HUES6 (cell line): Measurements from ENCODE around the gene RTN1.
A peak's percentile ranks its signal among the peaks of the same experiment; 100 is the strongest.
"Not testable (repeated sequence)": the region's sequence is repeated elsewhere in the genome, so short reads cannot be mapped to it uniquely, and the experiment has no call there.

ENCODE experiments used
- H3K27ac ChIP-seq: 2 replicates; pipeline ENCODE4 v1.7.0; 2013; ENCODE audit warnings: low read depth, mild to moderate bottlenecking, low read length, inconsistent platforms
- H3K27me3 ChIP-seq: 2 replicates; pipeline ENCODE4 v1.6.1; 2013; ENCODE audit warnings: low read length; ENCODE audit not compliant: control insufficient read depth, insufficient read depth
- H3K36me3 ChIP-seq: 2 replicates; pipeline ENCODE4 v1.6.1; 2013; ENCODE audit warnings: low read length; ENCODE audit not compliant: control insufficient read depth, insufficient read depth
- H3K4me1 ChIP-seq: 2 replicates; pipeline ENCODE4 v1.6.1; 2013; ENCODE audit warnings: low read length; ENCODE audit not compliant: control insufficient read depth, insufficient read depth
- H3K4me3 ChIP-seq: 2 replicates; pipeline ENCODE4 v1.5.1; 2013; ENCODE audit warnings: low read depth, low read length
- H3K9ac ChIP-seq: one replicate; pipeline ENCODE4 v1.6.1; 2013; ENCODE audit warnings: mild to moderate bottlenecking, low read length
- H3K9me3 ChIP-seq: 2 replicates; pipeline ENCODE4 v1.6.1; 2013; ENCODE audit warnings: low read depth, low read length; ENCODE audit not compliant: control insufficient read depth, insufficient read depth

RTN1 gene

DNA sequence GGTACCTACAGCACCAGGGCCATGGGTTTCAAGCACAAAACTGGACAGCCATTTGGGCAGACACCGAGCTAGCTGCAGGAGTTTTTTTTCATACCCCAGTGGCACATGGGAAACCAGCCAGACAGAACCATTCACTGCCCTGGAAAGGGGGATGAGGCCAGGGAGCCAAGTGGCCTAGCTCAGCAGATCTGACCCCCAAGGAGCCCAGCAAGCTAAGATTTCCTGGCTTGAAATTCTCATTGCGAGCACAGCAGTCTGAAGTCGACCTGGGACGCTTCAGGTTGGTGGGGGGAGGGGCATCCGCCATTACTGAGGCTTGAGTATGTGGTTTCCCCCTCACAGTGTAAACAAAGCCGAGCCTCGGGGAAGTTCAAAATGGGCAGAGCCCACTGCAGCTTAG lies 212.8 kb downstream of the RTN1 start:
- Histone ChIP-seq H3K36me3 (no peaks in the 10 kb centered on the region), H3K27me3 (no peaks in the 10 kb centered on the region), H3K4me3 (no peak overlapping the region), H3K9ac (no peak overlapping the region), H3K9me3 (no peaks in the 10 kb centered on the region; the same call in 1 of the 2 replicates), H3K27ac (no peak overlapping the region), H3K4me1 (no peaks in the 10 kb centered on the region; the same call in 1 of the 2 replicates)

DNA sequence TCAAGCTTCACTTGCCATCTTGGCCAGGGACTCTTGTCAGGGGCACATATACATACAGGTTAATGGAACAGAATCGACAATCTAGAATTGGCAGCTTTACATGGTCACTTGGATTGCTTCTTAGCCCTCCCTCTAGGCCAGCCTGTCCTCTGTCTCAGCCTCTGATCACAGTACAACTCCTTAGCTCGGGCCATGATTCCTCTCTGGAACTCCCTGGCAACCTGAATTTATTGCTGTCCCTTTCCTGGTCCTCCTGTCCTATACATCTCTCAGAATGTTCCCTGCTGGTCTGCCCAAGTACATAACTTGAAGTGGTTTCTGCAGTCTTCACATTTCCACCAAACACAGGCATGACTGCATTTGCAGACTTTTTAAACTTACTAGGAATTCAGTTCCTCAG lies 214.1 kb downstream of the RTN1 start:
- H3K27ac ChIP-seq: no peak overlapping the region

DNA sequence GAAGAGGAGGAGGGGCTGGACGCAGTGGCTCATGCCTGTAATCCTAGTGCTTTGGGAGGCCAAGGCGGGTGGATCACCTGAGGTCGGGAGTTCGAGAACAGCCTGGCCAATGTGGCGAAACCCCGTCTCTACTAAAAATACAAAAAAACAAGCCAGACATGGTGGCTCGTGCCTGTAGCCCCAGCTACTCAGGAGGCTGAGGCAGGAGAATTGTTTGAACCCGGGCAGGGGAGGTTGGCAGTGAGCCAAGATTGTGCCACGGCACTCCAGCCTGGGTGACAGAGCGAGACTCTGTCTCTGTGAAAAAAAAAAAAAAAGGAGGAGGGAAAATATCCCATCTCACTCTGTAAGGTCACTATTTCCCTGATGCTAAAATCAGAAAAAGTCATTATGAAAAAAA lies 216.4 kb downstream of the RTN1 start:
- not testable (repeated sequence) for H3K4me1 ChIP-seq, H3K27ac ChIP-seq, H3K27me3 ChIP-seq, H3K9me3 ChIP-seq, H3K9ac ChIP-seq, H3K4me3 ChIP-seq, H3K36me3 ChIP-seq

More for the DNA sequence above, 214.1 kb downstream of the RTN1 start:
- no peak overlapping the region for H3K4me3 ChIP-seq
- no peaks in the 10 kb centered on the region; the same call in 1 of the 2 replicates for H3K4me1 ChIP-seq
- no peaks in the 10 kb centered on the region; the same call in 1 of the 2 replicates for H3K9me3 ChIP-seq
- no peaks in the 10 kb centered on the region for H3K27me3 ChIP-seq
- no peak overlapping the region for H3K9ac ChIP-seq
- no peaks in the 10 kb centered on the region for H3K36me3 ChIP-seq

DNA sequence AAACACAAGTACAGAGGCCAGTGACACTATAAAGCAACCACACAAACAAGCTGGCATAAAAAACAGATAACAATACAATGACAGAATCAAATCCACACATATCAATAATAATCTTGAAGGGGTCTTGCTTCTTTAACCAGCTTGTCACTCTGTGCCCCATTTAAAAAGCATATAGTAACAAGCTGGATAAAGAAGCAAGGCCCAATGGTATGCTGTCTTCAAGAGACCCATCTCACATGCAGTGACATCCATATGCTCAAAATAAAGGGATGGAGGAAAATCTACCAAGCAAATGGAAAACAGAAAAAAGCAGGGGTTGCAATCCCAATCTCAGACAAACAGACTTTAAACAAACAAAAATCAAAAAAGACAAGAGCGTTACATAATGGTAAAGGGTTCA lies 223.7 kb downstream of the RTN1 start:
- not testable (repeated sequence) for H3K4me3 ChIP-seq, H3K27me3 ChIP-seq, H3K4me1 ChIP-seq, H3K27ac ChIP-seq, H3K36me3 ChIP-seq, H3K9ac ChIP-seq
- H3K9me3 ChIP-seq: peaks cover 33% of the 10 kb centered on the region

DNA sequence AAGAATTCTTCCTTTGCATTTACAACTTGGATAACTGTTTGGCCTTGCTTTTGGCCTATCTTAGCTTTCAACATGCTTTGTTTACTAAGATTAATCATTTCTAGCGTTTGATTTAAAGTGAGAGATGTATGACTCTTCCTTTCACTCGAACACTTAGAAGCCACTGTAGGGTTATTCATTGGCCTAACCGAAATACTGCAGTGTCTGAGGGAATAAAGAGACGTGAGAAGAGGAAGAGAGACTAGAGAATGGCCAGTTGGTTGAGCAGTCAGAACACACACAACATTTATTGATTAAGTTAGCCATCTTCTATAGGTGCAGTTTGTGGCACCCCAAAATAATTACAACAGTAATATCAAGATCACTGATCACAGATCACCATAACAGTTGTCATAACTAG lies 231.7 kb downstream of the RTN1 start:
- H3K4me1 ChIP-seq: no peaks in the 10 kb centered on the region
- 0 out of 2 replicates have a peak, but pooled peaks cover 9% of the 10 kb centered on the region for H3K9me3 ChIP-seq
- H3K27ac ChIP-seq: no peak overlapping the region
- no peak overlapping the region for H3K4me3 ChIP-seq
- no peaks in the 10 kb centered on the region for H3K36me3 ChIP-seq
- no peak overlapping the region for H3K9ac ChIP-seq
- H3K27me3 ChIP-seq: no peaks in the 10 kb centered on the region

DNA sequence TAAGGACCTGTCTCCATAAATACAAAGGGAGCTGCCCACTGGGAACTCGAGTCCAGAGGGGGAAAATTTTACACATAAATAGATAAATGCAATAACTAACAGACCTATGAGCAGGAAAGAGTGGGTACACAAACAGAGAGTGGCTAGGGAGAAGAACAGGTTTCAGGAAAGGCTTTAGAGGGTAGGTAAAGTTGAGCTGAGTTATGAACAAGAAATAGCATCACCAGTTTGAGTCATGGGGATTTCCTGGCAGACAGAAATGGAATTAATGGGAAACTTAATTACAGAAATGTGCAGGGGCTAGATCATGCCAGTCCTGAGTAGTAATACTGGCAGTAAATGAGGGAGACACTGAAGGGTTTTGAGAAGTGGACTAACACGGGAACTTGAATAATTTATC lies 236.0 kb downstream of the RTN1 start:
- Histone ChIP-seq H3K27me3 (peaks cover 23% of the 10 kb centered on the region), H3K27ac (no peak overlapping the region), H3K9ac (no peak overlapping the region), H3K4me1 (peaks cover 4% of the 10 kb centered on the region; the same call in 1 of the 2 replicates), H3K9me3 (no peaks in the 10 kb centered on the region), H3K36me3 (no peaks in the 10 kb centered on the region), H3K4me3 (no peak overlapping the region)

DNA sequence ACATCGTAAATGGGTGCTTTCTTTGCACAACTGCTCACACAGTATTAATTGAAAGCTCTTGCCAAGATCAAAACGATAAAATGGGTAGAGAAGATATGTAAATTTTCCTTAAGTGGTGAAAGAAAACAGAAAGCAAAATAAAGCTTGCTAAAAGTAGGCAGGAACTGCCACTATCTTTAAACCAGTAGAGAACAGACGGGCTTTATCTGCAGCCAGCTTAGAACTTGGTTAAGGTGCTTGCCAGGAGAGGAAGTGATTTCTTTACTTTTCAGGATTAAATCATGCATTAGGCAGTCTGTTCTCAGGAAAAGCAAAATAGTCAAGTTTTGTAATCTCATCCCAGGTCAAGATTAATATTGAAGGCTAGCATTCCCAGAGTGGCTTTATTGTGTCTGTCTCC lies 237.1 kb downstream of the RTN1 start:
- peaks cover 4% of the 10 kb centered on the region; the same call in 1 of the 2 replicates for H3K4me1 ChIP-seq
- H3K27ac ChIP-seq: no peak overlapping the region
- no peak overlapping the region for H3K4me3 ChIP-seq
- no peaks in the 10 kb centered on the region for H3K36me3 ChIP-seq
- peaks cover 32% of the 10 kb centered on the region for H3K27me3 ChIP-seq
- no peaks in the 10 kb centered on the region for H3K9me3 ChIP-seq
- no peak overlapping the region for H3K9ac ChIP-seq

DNA sequence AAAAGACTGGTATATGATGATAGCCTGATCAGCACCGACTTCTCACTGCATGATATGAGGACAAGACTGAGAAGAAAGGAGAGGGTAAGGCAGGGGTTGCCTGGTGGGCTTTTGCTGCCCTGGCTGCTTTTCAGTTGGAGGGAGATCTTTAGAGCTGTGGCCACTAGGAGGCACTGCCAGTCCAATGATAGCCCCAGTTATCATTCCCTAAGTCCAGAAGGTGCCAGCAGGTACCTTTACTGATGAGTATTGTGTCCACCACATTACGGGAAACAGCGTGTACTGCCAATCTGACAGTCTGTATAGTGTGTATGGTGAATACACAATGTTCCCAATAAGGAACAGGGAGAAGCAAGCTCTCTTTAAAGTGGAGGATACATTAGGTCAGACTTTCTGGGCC lies 238.2 kb downstream of the RTN1 start:
- Histone ChIP-seq H3K4me3 (no peak overlapping the region), H3K4me1 (peaks cover 4% of the 10 kb centered on the region; the same call in 1 of the 2 replicates), H3K27me3 (peaks cover 32% of the 10 kb centered on the region), H3K27ac (no peak overlapping the region), H3K36me3 (no peaks in the 10 kb centered on the region), H3K9ac (no peak overlapping the region), H3K9me3 (no peaks in the 10 kb centered on the region)

DNA sequence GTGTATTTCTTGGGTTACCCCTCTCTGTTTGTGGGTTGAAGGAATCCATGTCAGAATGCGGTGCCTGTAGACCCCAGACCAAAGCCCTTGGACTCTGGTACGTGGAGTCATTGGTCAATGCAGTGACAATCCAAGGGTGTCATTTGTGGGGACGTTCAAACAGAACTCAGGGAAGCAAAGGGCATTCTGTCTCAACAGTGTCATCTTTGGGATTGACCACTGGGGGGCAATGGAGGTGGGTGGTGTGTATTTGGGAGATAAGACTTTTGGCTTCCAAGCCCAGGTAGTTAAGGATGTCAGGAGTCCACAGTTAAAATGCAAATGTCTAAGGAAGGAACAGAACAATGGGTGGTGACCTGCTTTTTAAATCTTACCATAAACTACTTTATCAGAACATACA lies 239.3 kb downstream of the RTN1 start:
- H3K9ac ChIP-seq: no peak overlapping the region
- H3K9me3 ChIP-seq: no peaks in the 10 kb centered on the region
- H3K27ac ChIP-seq: no peak overlapping the region
- peaks cover 32% of the 10 kb centered on the region for H3K27me3 ChIP-seq
- H3K36me3 ChIP-seq: no peaks in the 10 kb centered on the region
- peaks cover 4% of the 10 kb centered on the region; the same call in 1 of the 2 replicates for H3K4me1 ChIP-seq
- peak overlapping the region; percentile 69; the same call in 1 of the 2 replicates for H3K4me3 ChIP-seq

DNA sequence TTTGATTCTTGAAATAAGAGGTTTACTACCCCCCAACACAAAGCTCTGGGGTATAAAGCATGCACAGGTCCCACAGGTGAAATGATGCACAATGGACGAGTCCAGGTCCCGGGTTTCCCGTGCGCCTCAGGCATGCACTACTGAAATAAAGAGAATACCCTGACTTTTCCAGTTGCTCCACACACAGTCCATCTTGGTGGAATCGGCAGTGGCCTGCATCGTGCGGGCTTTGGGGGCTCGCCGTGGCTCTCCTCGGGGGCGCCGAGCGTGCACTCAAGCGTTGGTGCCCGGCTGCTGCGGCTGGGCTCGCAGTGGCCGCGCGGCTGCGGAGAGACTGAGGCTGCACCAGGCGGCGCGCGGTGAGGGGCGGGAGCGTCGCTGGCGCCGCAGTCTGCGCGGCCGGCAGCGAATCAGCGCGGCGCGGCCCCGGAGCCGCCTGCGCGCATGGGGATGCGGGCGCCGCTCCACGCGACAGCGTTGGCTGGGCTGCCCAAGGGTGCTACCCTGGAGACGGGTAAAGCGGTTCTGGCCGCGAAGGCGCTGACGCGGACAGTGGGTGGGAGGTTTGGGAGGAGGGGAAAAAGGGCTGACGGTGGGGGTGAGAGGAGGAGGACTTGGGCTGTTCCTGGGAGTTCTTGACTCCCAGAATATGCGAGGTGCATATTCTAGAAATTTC lies 240.2 kb downstream of the RTN1 start:
- Histone ChIP-seq H3K36me3 (no peaks in the 10 kb centered on the region), H3K27me3 (peaks cover 32% of the 10 kb centered on the region), H3K4me3 (peak overlapping the region; percentile 69), H3K9ac (peak overlapping the region; percentile 49), H3K9me3 (no peaks in the 10 kb centered on the region), H3K4me1 (peaks cover 4% of the 10 kb centered on the region; the same call in 1 of the 2 replicates), H3K27ac (no peak overlapping the region)

DNA sequence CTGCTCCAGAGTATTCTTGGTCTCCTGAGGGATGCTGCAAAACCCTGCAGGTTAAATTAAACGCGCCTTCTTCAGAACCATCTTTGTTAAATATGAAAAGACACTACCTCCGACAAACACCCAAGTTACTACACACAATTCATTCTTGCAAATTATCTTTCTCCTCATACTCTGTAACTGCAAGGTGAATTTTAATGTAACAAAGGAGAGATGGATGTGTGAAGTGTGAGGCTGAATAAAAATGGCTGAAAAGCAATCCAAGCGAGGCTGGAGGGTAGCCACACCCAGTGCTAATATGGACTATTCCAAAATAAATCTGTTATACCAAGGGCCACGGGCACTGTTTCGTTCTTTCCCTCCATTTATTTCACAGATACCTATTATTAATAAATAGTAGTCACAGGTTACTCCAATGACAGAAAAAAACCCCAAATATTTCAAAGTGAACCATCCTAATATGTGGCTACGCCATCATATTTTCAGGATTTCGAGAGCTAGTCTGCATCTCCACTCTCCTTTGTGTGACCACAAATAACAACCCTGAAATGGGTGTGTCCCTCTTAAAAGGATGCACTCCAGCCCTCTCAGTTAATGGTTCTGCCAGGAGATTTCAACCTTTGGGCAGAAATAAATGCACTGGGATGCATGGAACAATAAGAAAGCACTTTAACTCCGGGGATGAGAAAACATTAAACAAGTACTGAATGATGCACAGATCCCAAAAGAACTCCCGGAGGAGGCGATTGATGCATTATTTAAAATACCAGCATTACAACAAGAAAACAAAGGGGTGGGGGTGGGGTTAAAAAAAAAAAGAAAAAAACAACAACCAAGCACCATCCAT lies 240.9 kb downstream of the RTN1 start:
- no peaks in the 10 kb centered on the region for H3K9me3 ChIP-seq
- H3K36me3 ChIP-seq: no peaks in the 10 kb centered on the region
- H3K27ac ChIP-seq: no peak overlapping the region
- H3K4me1 ChIP-seq: peaks cover 4% of the 10 kb centered on the region; the same call in 1 of the 2 replicates
- H3K9ac ChIP-seq: peak overlapping the region; percentile 49
- peak overlapping the region; percentile 69 for H3K4me3 ChIP-seq
- peaks cover 32% of the 10 kb centered on the region for H3K27me3 ChIP-seq
